HL-60 (cell line): ENCODE measurements around the gene CELF5.

Experiments used
- CTCF ChIP-seq: IDR thresholded peaks from one replicate; pipeline ENCODE4 v1.5.1; 2011; ENCODE audit warnings: low read length, control low read depth, inconsistent platforms; ENCODE audit not compliant: insufficient read depth
- GABPA ChIP-seq: IDR thresholded peaks from 2 replicates; pipeline ENCODE4 v1.6.1; 2012; ENCODE audit warnings: low read depth

GRCh38 chr19:3295581-3295980 lies 71.1 kb downstream of the CELF5 start:
- no peak for TF ChIP-seq CTCF
- no peak for TF ChIP-seq GABPA
